Gastroesophageal sphincter (tissue), 4 donors: Measurements from ENCODE around the gene GLDC. TPM values are rescaled to one million over a fixed set of nuclear protein-coding genes. Genes with fewer than 3 reads are reported as not detected.

ENCODE experiments used
- ATAC-seq: fragments of 150-250 bp; one replicate; pipeline ENCODE4 v1.9.1; 2016; ENCODE audit warnings: mild to moderate bottlenecking, moderate library complexity
- H3K27ac ChIP-seq, 4 donors: fragments of 200-600 bp; sonication (generic) in 3 of 4; 1 replicate in 3 of 4; 2 replicates in 1 of 4; pipeline ENCODE4 v1.5.1; 2016 to 2019
- H3K27me3 ChIP-seq: fragments of 200-600 bp; sonication (generic); one replicate; pipeline ENCODE4 v1.5.1; 2019
- H3K36me3 ChIP-seq, 2 donors: fragments of 200-600 bp; sonication (generic); one replicate each; pipeline ENCODE4 v1.5.1; 2019; ENCODE audit warnings: control low read depth in 1 of 2
- H3K4me1 ChIP-seq, 3 donors: fragments of 200-600 bp; sonication (generic); 1 replicate in 2 of 3; 2 replicates in 1 of 3; pipeline ENCODE4 v1.5.1; 2016 to 2019; ENCODE audit warnings: control low read depth in 2 of 3
- H3K4me3 ChIP-seq, 2 donors: fragments of 200-600 bp; sonication (generic); one replicate each; pipeline ENCODE4 v1.5.1; 2019; ENCODE audit warnings: mild to moderate bottlenecking in 1 of 2, moderate library complexity in 1 of 2
- H3K9me3 ChIP-seq, 3 donors: fragments of 200-600 bp; sonication (generic); one replicate each; pipeline ENCODE4 v1.5.1; 2017 to 2019; ENCODE audit warnings: control low read depth in 2 of 3
- CTCF ChIP-seq, 4 experiments: fragments of 200-600 bp in 2 of 4; fragments of 450-650 bp in 2 of 4; sonication (generic) in 1 of 4; IDR thresholded peaks; one replicate each; pipeline ENCODE4 v1.5.1; 2017 to 2019; ENCODE audit warnings: antibody characterized with exemption in 4 of 4, mild to moderate bottlenecking in 2 of 4, moderate library complexity in 2 of 4
- EP300 ChIP-seq: sonication (generic); formaldehyde crosslinking; IDR thresholded peaks from one replicate; pipeline ENCODE4 v1.6.1; 2017; ENCODE audit warnings: antibody characterized with exemption, mild to moderate bottlenecking
- POLR2A ChIP-seq, 2 donors: fragments of 450-650 bp; IDR thresholded peaks; one replicate each; pipeline ENCODE4 v1.6.1; 2017; ENCODE audit warnings: antibody characterized with exemption in 2 of 2, mild to moderate bottlenecking in 2 of 2, moderate library complexity in 1 of 2
- POLR2AphosphoS5 ChIP-seq: sonication (generic); formaldehyde crosslinking; IDR thresholded peaks from one replicate; pipeline ENCODE4 v1.6.1; 2017; ENCODE audit warnings: antibody characterized with exemption
- WGBS, 2 donors: methylation state at CpG; one replicate each; pipeline ENCODE4 v1.1.5; 2018; ENCODE audit warnings: low coverage in 1 of 2; 5-methylcytosine and 5-hydroxymethylcytosine counted together
- total RNA-seq, 4 donors: library from RNA; depleted of rRNA; stranded (reverse); fragments of >200 nt; gene quantifications; one replicate each; pipeline ENCODE4 v1.1.0, GENCODE V29; 2016

GLDC gene
- total RNA-seq, 4 donors from 2014 or later: 0.15 to 1.9 (median 0.51) TPM

GRCh38 chr9:6501526-6502210 lies 143.9 kb downstream of the GLDC start:
- no peak for TF ChIP-seq EP300
- TF ChIP-seq CTCF (IDR thresholded peaks at IDR 0.05): no peak
- no peak for TF ChIP-seq POLR2A (IDR thresholded peaks at IDR 0.05)
- no peak for TF ChIP-seq POLR2AphosphoS5
- H3K4me1 ChIP-seq: no peaks in the 10 kb centered on the region
- WGBS, 2 donors: 71 to 83% methylated on average over 2 of the region's 2 CpGs
- H3K27me3 ChIP-seq: no peaks in the 10 kb centered on the region
- H3K27ac ChIP-seq: no peak overlapping the region
- H3K9me3 ChIP-seq: no peaks in the 10 kb centered on the region
- no peak overlapping the region for H3K4me3 ChIP-seq
- H3K36me3 ChIP-seq: peaks cover 0 to 96% of the 10 kb centered on the region in 2 donors
- ATAC-seq: no peak

GRCh38 chr9:6498982-6499381 lies 146.5 kb downstream of the GLDC start:
- Histone ChIP-seq H3K27me3 (no peaks in the 10 kb centered on the region), H3K27ac (no peak overlapping the region), H3K9me3 (no peaks in the 10 kb centered on the region), H3K4me3 (no peak overlapping the region), H3K36me3 (peaks cover 0 to 95% of the 10 kb centered on the region in 2 donors), H3K4me1 (no peaks in the 10 kb centered on the region)
- WGBS, 2 donors: 85 to 92% methylated on average over 1 of the region's 1 CpG
- TF ChIP-seq CTCF (IDR thresholded peaks at IDR 0.05): no peak
- TF ChIP-seq POLR2A (IDR thresholded peaks at IDR 0.05): no peak
- no peak for TF ChIP-seq EP300
- no peak for TF ChIP-seq POLR2AphosphoS5
- no peak for ATAC-seq

GRCh38 chr9:6495466-6495865 lies 150.1 kb downstream of the GLDC start:
- ATAC-seq: no peak
- no peaks in the 10 kb centered on the region for H3K9me3 ChIP-seq
- TF ChIP-seq POLR2AphosphoS5: no peak
- TF ChIP-seq EP300: no peak
- TF ChIP-seq CTCF (IDR thresholded peaks at IDR 0.05): no peak
- TF ChIP-seq POLR2A (IDR thresholded peaks at IDR 0.05): no peak
- H3K4me1 ChIP-seq: no peaks in the 10 kb centered on the region
- no peak overlapping the region for H3K4me3 ChIP-seq
- no peaks in the 10 kb centered on the region for H3K27me3 ChIP-seq
- no peak overlapping the region for H3K27ac ChIP-seq
- peaks cover 0 to 70% of the 10 kb centered on the region in 2 donors for H3K36me3 ChIP-seq
- WGBS, 2 donors: 70 to 80% methylated on average over 1 of the region's 1 CpG

GRCh38 chr9:6490863-6491262 lies 154.7 kb downstream of the GLDC start:
- TF ChIP-seq CTCF (IDR thresholded peaks at IDR 0.05): no peak
- TF ChIP-seq POLR2AphosphoS5: no peak
- no peak for TF ChIP-seq POLR2A (IDR thresholded peaks at IDR 0.05)
- Histone ChIP-seq H3K4me1 (no peaks in the 10 kb centered on the region), H3K9me3 (no peaks in the 10 kb centered on the region), H3K4me3 (no peak overlapping the region), H3K36me3 (peaks cover 0 to 64% of the 10 kb centered on the region in 2 donors), H3K27ac (no peak overlapping the region), H3K27me3 (no peaks in the 10 kb centered on the region)
- ATAC-seq: no peak
- 100% methylated on average over 2 of the region's 2 CpGs for WGBS, 2 donors

GRCh38 chr9:6489099-6489498 lies 156.4 kb downstream of the GLDC start:
- ATAC-seq: no peak
- Histone ChIP-seq H3K27ac (no peak overlapping the region), H3K4me1 (no peaks in the 10 kb centered on the region), H3K27me3 (no peaks in the 10 kb centered on the region), H3K36me3 (peaks cover 0 to 64% of the 10 kb centered on the region in 2 donors), H3K9me3 (no peaks in the 10 kb centered on the region), H3K4me3 (no peak overlapping the region)
- TF ChIP-seq EP300: no peak
- TF ChIP-seq CTCF (IDR thresholded peaks at IDR 0.05): no peak
- no peak for TF ChIP-seq POLR2A (IDR thresholded peaks at IDR 0.05)
- no peak for TF ChIP-seq POLR2AphosphoS5
- WGBS, 2 donors: 82 to 89% methylated on average over 1 of the region's 1 CpG
